ENCODE results near the gene UBE2L3.
A peak's percentile ranks its signal among the peaks of the same experiment; 100 is the strongest.

UBE2L3 gene

DNA sequence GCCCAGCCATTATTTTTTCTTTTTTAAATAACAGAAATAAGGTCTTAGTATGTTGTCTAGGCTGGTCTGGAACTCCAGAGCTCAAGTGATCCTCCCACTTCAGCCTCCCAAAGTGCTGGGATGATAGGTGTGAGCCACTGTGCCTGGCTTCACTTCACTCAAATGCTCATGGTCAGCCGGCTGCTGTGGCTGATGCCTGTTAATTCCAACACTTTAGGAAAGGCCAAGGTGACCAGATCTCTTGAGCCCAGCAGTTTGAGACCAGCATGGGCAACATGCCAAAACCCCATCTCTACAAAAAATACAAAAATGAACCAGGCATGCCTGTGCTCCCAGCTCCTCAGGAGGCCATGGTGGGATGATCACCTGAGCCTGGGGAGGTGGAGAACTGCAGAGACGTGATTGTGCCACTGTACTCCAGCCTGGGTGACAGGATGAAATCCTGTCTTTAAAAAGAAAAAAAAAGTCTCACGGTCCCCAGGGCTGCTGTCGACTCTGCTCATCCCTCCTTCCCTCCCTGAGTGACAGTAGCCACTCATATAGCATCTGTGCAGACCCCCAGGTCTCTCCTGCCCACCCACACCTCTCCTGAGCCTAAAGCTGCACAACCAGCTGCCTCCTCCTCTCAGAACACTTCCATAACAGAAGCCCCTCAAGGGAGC lies 58.7 kb downstream of the UBE2L3 start:
- TF ChIP-seq, protein P1, sequence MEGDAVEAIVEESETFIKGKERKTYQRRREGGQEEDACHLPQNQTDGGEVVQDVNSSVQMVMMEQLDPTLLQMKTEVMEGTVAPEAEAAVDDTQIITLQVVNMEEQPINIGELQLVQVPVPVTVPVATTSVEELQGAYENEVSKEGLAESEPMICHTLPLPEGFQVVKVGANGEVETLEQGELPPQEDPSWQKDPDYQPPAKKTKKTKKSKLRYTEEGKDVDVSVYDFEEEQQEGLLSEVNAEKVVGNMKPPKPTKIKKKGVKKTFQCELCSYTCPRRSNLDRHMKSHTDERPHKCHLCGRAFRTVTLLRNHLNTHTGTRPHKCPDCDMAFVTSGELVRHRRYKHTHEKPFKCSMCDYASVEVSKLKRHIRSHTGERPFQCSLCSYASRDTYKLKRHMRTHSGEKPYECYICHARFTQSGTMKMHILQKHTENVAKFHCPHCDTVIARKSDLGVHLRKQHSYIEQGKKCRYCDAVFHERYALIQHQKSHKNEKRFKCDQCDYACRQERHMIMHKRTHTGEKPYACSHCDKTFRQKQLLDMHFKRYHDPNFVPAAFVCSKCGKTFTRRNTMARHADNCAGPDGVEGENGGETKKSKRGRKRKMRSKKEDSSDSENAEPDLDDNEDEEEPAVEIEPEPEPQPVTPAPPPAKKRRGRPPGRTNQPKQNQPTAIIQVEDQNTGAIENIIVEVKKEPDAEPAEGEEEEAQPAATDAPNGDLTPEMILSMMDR (IDR thresholded peaks at IDR 0.05; ENCODE audit: low read depth, low read length), result no peak
- no peak for DNase-seq
- no peaks in the 10 kb centered on the region for H3K27me3 ChIP-seq
- H3K4me3 ChIP-seq (ENCODE audit: low read depth, low read length), result no peak overlapping the region
- no peaks in the 10 kb centered on the region for H3K9me3 ChIP-seq
- H3K36me3 ChIP-seq, result peaks cover 41% of the 10 kb centered on the region
- H3K4me1 ChIP-seq, result no peaks in the 10 kb centered on the region

DNA sequence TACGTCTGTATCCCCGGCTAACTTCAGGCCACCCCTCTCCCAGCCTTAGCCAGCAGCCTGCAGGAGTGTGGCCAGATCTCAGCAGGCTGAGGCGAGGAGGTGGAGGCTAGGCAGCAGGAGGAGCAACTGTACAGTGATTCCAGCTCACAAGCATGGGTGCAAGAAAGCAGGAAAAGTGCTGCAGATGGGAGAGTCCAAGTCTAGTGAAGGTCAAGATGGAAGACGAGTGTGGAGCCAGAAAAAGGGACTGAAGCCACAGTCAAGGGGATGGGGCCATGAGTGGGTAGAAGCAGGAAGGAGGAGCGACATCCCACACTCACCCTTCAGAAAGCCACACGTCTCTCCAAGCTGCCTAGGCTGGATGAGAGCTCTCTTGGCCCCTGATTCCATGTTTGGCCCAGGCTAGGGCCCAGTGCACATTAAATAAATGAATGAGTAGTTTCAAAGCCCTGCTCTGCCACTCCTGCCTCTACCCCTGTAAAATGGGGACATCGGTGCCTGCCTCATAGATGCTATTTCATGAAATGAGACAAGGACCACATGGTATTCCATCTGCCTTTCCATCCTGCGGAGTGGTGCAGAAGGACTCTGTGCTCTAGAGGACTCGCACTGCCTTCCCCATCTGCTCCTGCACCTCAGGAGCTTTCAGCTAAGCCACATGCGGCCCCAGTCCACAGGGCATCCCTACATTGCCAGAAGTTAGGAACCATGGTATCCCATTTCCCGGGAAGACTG lies 59.4 kb downstream of the UBE2L3 start:
- no peaks in the 10 kb centered on the region for H3K27me3 ChIP-seq
- DNase-seq, result no peak
- no peak overlapping the region for H3K4me3 ChIP-seq (ENCODE audit: low read depth, low read length)
- TF ChIP-seq, protein P1 (IDR thresholded peaks at IDR 0.05; ENCODE audit: low read depth, low read length), result no peak
- no peaks in the 10 kb centered on the region for H3K4me1 ChIP-seq
- H3K36me3 ChIP-seq, result peaks cover 37% of the 10 kb centered on the region
- H3K9me3 ChIP-seq, result no peaks in the 10 kb centered on the region

DNA sequence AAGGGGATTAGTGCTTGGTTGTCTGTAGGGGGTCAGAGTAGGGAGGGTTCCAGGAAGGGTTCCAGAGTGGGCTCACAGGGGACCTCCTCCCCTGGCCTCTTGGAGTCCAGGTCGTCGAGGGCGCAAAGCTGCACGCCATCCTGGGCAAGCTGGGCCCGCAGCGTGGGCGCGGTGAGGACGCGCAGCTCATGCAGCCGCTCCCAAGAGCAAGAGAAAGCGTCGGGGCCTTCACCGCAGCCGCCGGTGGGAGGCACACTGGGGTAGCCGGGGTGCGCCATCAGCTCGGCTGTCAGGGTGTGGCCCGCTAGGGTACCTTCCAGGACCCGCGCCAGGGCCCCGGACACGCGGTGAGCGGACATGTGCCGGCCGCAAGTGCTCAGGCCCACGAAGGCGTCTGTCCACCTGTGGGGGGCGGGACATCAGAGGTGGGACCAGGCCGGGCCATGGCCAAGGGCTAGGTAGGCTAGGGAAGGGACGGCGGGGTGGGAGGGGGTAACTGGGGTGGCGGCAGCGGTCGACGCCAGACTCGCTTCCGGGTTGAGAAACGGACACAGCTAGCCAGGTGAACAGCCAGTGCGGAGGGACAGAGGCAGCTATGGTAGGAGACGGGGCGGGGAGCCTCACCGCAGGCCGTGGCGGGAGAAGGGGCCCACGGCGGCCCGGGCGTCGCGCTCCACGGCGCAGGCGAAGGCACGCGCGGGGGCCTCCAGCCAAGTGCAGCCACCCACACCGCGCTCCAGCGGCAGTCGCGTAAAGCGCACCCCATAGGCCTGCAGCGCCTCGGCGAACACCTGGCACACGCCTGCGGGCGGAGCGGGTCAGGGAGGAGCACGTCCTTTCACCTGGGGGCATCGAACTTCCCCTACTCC lies 61.1 kb downstream of the UBE2L3 start:
- Histone ChIP-seq H3K4me1 (peaks cover 3% of the 10 kb centered on the region), H3K4me3 (ENCODE audit: low read depth, low read length) (peak overlapping the region; percentile 85), H3K9me3 (no peaks in the 10 kb centered on the region), H3K27me3 (no peaks in the 10 kb centered on the region), H3K36me3 (peaks cover 21% of the 10 kb centered on the region)
- DNase-seq, result no peak
- TF ChIP-seq, protein P1 (IDR thresholded peaks at IDR 0.05; ENCODE audit: low read depth, low read length), result no peak

DNA sequence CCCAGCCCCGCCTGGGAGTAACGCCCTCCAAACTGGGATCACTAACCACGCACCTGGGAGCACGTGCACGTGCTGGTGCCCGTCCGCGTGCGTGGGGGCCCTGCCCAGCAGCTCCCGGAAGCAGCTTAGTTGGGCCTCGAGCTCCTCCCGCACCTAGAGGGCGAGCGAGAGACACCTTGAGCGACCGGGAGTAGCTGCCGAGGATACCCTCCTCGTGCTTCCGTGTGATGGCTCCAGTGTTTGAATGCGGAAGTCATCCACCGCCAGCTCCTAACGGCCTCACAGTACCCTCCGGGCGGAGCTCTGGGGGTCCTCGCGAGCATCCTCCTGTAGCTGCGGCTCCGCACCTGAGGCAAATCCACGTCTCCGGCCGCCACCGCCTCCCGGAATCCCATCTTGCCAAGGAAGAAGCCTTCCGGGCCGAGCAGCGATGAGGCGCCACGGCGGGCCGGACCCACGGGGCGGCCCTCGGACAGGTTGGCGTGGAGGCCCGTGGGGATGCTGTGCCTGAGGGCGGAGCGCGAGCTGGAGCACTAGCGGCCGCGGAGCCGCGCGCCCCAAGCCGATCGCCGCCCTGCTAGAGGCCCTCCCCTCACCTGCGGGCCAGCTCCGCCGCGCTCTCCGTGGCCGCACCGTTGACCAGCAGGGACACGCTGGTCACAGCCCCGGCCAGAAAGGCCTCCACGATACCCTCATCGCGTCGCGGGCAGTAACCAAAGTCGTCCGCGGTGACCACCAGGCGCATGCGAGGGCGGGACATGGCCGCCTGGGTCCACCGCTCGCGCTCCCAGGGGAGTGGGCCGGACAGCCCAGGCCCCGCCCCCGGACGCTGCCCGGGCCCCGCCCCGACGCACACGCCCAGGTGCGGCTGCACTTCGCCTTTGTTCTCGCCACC lies 62.0 kb downstream of the UBE2L3 start, which contains the start of gene YDJC:
Gene YDJC (minus strand): TSS at position 768 of the 895 bp plus-strand sequence. CDS start 8 bp downstream, at position 760.
- Histone ChIP-seq H3K36me3 (peaks cover 15% of the 10 kb centered on the region), H3K4me1 (peaks cover 3% of the 10 kb centered on the region), H3K27me3 (no peaks in the 10 kb centered on the region), H3K9me3 (no peaks in the 10 kb centered on the region), H3K4me3 (ENCODE audit: low read depth, low read length) (peak within 1 kb of the TSS; percentile 85)
- peak; percentile 98 for DNase-seq
- TF ChIP-seq, protein P1 (IDR thresholded peaks at IDR 0.05; ENCODE audit: low read depth, low read length), result peak; percentile 69

DNA sequence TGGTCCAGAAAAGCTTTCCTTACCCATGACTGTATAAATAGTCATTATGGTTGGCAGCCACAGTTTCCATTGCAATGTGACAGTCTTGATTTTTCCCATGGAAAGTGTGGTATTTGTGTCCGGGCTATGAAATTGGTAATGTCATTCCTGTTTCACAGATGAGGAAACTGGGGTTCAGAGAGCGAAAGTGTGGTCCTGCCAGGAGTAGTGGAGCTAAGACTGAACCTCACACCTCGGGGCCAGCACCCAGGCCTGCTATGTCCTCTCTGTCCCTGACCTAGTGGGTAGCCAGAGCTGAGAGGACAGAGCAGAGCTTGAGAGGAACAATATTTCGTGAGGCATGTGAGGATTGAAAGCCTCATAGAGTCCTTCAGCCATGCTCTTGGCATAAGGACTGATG lies 63.5 kb downstream of the UBE2L3 start:
- Histone ChIP-seq H3K36me3 (peaks cover 15% of the 10 kb centered on the region), H3K9me3 (no peaks in the 10 kb centered on the region), H3K27me3 (no peaks in the 10 kb centered on the region), H3K4me1 (peaks cover 3% of the 10 kb centered on the region), H3K4me3 (ENCODE audit: low read depth, low read length) (no peak overlapping the region)
- TF ChIP-seq, protein P1 (IDR thresholded peaks at IDR 0.05; ENCODE audit: low read depth, low read length), result no peak
- no peak for DNase-seq

Data from BE2C (cell line).